GM19043 (cell line): ENCODE measurements around the gene ADPRHL1.

Source experiments
- ATAC-seq: cut with Tn5 transposase; IDR thresholded peaks from one replicate; pipeline ENCODE4 v1.9.1; 2021; ENCODE audit warnings: low read depth; ENCODE audit not compliant: unreplicated experiment

The ADPRHL1 gene

GRCh38 chr13:113420232-113420631 lies 33.1 kb downstream of the ADPRHL1 start:
- ATAC-seq: no peak

GRCh38 chr13:113419531-113420193 lies 33.6 kb downstream of the ADPRHL1 start:
- ATAC-seq: no peak

- ATAC-seq: no peak
These were observed 34.6 kb downstream of the ADPRHL1 start for GRCh38 chr13:113418722-113419049.

GRCh38 chr13:113417836-113418721 lies 35.2 kb downstream of the ADPRHL1 start:
- no peak for ATAC-seq

GRCh38 chr13:113417008-113417751 lies 36.1 kb downstream of the ADPRHL1 start:
- no peak for ATAC-seq

- no peak for ATAC-seq
These were observed 37.5 kb downstream of the ADPRHL1 start for GRCh38 chr13:113415825-113416224.

- no peak for ATAC-seq
These were observed 38.3 kb downstream of the ADPRHL1 start for GRCh38 chr13:113415032-113415431.

GRCh38 chr13:113414335-113414734 lies 39.0 kb downstream of the ADPRHL1 start:
- no peak for ATAC-seq

- ATAC-seq: no peak
These were observed 39.4 kb downstream of the ADPRHL1 start for GRCh38 chr13:113413898-113414282.

- no peak for ATAC-seq
These were observed 40.0 kb downstream of the ADPRHL1 start for GRCh38 chr13:113413178-113413897.

GRCh38 chr13:113412440-113412839 lies 40.8 kb downstream of the ADPRHL1 start:
- ATAC-seq: no peak

- ATAC-seq: no peak
These were observed 41.9 kb downstream of the ADPRHL1 start for GRCh38 chr13:113411216-113412023.

GRCh38 chr13:113410472-113411201 lies 42.7 kb downstream of the ADPRHL1 start:
- ATAC-seq: no peak

GRCh38 chr13:113408562-113408961 lies 44.7 kb downstream of the ADPRHL1 start:
- no peak for ATAC-seq

GRCh38 chr13:113407531-113408393 lies 45.5 kb downstream of the ADPRHL1 start:
- no peak for ATAC-seq

- no peak for ATAC-seq
These were observed 46.2 kb downstream of the ADPRHL1 start for GRCh38 chr13:113407103-113407530.

- ATAC-seq: no peak
These were observed 46.8 kb downstream of the ADPRHL1 start for GRCh38 chr13:113406321-113407102.
